GM13977 (cell line): ENCODE data around the gene BPIFB1.

Experiments used
- DNase-seq: peaks from one replicate; pipeline ENCODE4 v3.0.0; 2012; ENCODE audit warnings: low spot score
- in situ Hi-C: fragments of 300-500 bp; cut with MboI; formaldehyde crosslinking; loops from one replicate; pipeline ENCODE4 v1.12.0; 2022; ENCODE audit warnings: low sequenced_read_pairs, low pct_unique_long_range_greater_than_20kb, mixed read lengths, inconsistent platforms; ENCODE audit not compliant: unreplicated experiment
- TF ChIP-seq, protein P1 (sequence below): IDR thresholded peaks from 2 replicates; pipeline ENCODE4 v1.5.1; 2012; ENCODE audit warnings: mild to moderate bottlenecking, control low read depth; ENCODE audit not compliant: insufficient read depth; ENCODE audit errors: extremely low read depth, missing control alignments

BPIFB1 gene

GRCh38 chr20:33281550-33282146 lies 1.4 kb upstream of the BPIFB1 start:
- TF ChIP-seq, protein P1, sequence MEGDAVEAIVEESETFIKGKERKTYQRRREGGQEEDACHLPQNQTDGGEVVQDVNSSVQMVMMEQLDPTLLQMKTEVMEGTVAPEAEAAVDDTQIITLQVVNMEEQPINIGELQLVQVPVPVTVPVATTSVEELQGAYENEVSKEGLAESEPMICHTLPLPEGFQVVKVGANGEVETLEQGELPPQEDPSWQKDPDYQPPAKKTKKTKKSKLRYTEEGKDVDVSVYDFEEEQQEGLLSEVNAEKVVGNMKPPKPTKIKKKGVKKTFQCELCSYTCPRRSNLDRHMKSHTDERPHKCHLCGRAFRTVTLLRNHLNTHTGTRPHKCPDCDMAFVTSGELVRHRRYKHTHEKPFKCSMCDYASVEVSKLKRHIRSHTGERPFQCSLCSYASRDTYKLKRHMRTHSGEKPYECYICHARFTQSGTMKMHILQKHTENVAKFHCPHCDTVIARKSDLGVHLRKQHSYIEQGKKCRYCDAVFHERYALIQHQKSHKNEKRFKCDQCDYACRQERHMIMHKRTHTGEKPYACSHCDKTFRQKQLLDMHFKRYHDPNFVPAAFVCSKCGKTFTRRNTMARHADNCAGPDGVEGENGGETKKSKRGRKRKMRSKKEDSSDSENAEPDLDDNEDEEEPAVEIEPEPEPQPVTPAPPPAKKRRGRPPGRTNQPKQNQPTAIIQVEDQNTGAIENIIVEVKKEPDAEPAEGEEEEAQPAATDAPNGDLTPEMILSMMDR = no peak
- in situ Hi-C loops = no loop called here
- no peak for DNase-seq

GRCh38 chr20:33282196-33282934 lies 649 bp upstream of the BPIFB1 start:
- in situ Hi-C loops = no loop called here

DNA sequence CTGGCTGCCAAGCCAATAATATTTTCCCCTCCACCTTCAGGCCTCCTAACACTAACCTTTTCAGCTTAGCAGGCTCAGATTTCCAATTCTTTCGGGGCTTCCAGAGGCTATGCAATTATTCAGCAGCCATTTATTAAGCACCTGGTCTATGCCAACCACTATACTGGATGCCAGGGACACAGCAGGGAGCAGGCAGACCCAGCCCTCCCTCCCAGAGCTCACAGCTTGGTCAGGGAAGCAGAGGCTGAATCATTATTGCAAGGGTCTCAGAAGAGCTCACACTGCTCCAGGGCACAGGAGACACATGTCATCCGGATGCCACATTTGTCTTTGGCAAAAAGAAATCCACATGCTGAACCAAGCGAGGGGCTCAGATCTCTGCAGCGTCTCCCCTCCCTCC lies 1.3 kb downstream of the BPIFB1 start:
- in situ Hi-C loops = no loop called here
- DNase-seq = no peak
- TF ChIP-seq, protein P1 = no peak

More at GRCh38 chr20:33282196-33282934, 649 bp upstream of the BPIFB1 start:
- DNase-seq = no peak
- TF ChIP-seq, protein P1 = no peak

GRCh38 chr20:33284937-33285336 lies 1.9 kb downstream of the BPIFB1 start:
- TF ChIP-seq, protein P1 = no peak
- in situ Hi-C loops = no loop called here
- no peak for DNase-seq

DNA sequence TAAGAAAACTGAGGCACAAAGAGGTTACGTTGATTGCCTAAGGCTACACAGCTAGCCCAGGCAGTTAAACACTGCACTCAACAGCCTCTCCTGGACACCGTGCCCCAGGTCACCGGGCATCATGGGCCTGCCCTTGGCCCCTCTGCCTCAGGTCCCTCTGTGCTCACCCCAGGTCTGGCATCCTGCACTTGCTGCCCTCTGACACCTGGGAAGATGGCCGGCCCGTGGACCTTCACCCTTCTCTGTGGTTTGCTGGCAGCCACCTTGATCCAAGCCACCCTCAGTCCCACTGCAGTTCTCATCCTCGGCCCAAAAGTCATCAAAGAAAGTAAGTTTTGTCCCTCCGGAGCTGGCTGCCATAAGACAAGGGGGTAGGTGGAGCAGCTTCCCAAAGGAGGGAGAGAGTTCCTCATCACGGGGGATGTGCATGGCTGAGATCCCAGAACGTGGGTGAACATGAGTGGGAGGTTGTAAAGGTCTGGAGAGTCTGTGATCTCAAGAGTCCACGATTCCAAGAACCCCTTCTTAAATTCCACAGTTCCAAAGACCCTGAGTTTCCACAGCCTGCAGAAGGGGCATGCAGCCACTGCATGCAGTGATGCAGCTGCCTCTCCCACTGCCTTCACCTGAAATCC lies 3.0 kb downstream of the BPIFB1 start:
- in situ Hi-C loops = no loop called here
- no peak for DNase-seq
- TF ChIP-seq, protein P1 = no peak

DNA sequence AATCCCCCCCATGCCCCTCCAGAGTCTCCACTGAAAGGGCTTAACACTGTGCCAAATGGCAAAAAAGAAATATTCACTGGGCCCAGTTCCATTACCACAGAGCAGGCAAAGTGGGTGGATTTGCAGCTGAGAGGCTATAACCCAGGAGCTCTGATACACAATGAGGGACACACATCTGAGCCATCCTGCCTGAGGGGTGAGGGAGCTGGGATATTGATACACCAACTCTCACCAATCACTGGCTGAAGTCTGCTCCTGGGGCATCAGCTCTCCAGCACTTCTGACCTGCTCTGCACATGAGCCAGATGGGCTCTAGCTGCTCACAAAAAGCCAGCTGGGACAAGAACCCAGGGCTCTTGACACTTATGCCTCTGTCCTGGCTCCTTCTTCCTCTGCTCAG lies 4.9 kb downstream of the BPIFB1 start:
- DNase-seq = no peak
- in situ Hi-C loops = no loop called here
- TF ChIP-seq, protein P1 = no peak
